ENCODE data around the gene PRR18. TPM values are rescaled to one million over a fixed set of nuclear protein-coding genes. Genes with fewer than 3 reads are reported as not detected.
A peak's percentile ranks its signal among the peaks of the same experiment; 100 is the strongest.

The PRR18 gene, protein sequence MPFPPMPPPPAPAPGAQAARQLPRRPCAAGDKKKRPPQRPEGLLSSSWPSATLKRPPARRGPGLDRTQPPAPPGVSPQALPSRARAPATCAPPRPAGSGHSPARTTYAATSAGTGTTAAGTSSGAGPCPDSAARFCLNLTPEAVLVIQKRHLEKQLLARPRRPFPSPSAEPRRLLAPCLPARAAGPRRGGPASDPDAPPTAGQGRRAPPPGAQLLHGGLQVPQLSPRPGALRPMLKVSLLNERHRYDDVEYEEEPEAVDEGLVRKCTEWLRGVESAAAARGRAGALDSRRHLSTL
- total RNA-seq (2021) (0.17 and 0.50 TPM in 2 replicates), Bru-seq, nascent RNA (percentile 2 among the genes with signal in this experiment), BruChase-seq, experiment 1, labeled RNA remaining after a 2-hour chase (not detected), BruChase-seq, experiment 2, labeled RNA remaining after a 6-hour chase (percentile 20 among the genes with signal in this experiment)
- long read RNA-seq, result 0 reads

GRCh38 chr6:166308033-166308768 lies at the start of gene PRR18:
PRR18 (minus strand) TSS chr6:166308392; CDS start chr6:166308142, 250 bp downstream.
- Histone ChIP-seq H3K4me3 (ENCODE audit: low read depth, low read length, poor library complexity, severe bottlenecking) (peak within 1 kb of the TSS; percentile 43), H3K9me3 (ENCODE audit: low read depth, low read length, poor library complexity, severe bottlenecking) (no peaks in the 10 kb centered on the region), H3K4me1 (ENCODE audit: insufficient read depth, low read length, poor library complexity, severe bottlenecking) (no peaks in the 10 kb centered on the region), H3K27ac (ENCODE audit: low read depth, low read length, poor library complexity, severe bottlenecking) (no peak within 1 kb of the TSS), H3K36me3 (ENCODE audit: insufficient read depth, low read length, poor library complexity, severe bottlenecking) (no peaks in the 10 kb centered on the region), H3K27me3 (replicated peaks; ENCODE audit: insufficient read depth, low read depth, low read length, poor library complexity) (peaks cover 62% of the 10 kb centered on the region)
- no peak for DNase-seq (ENCODE audit: low spot score)
- peak; percentile 89 for TF ChIP-seq EZH2 (IDR thresholded peaks at IDR 0.05; ENCODE audit: borderline replicate concordance, low read depth, low read length, poor library complexity, severe bottlenecking)
- TF ChIP-seq, protein P1, sequence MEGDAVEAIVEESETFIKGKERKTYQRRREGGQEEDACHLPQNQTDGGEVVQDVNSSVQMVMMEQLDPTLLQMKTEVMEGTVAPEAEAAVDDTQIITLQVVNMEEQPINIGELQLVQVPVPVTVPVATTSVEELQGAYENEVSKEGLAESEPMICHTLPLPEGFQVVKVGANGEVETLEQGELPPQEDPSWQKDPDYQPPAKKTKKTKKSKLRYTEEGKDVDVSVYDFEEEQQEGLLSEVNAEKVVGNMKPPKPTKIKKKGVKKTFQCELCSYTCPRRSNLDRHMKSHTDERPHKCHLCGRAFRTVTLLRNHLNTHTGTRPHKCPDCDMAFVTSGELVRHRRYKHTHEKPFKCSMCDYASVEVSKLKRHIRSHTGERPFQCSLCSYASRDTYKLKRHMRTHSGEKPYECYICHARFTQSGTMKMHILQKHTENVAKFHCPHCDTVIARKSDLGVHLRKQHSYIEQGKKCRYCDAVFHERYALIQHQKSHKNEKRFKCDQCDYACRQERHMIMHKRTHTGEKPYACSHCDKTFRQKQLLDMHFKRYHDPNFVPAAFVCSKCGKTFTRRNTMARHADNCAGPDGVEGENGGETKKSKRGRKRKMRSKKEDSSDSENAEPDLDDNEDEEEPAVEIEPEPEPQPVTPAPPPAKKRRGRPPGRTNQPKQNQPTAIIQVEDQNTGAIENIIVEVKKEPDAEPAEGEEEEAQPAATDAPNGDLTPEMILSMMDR (conservative IDR thresholded peaks at IDR 0.05; ENCODE audit: low read depth, low read length), result no peak
- CTCF ChIA-PET, result no interaction called here
- intact Hi-C loops (cut with micrococcal nuclease; ENCODE audit: unreplicated experiment), result no loop called here
- POLR2A ChIA-PET (ENCODE audit: low non-redundant PET), result no interaction called here
- no TSS peak for BruUV-seq (replicated peaks)

- ChIA-PET CTCF (no interaction called here), POLR2A (ENCODE audit: low non-redundant PET) (no interaction called here)
- Histone ChIP-seq H3K36me3 (ENCODE audit: insufficient read depth, low read length, poor library complexity, severe bottlenecking) (no peaks in the 10 kb centered on the region), H3K4me1 (ENCODE audit: insufficient read depth, low read length, poor library complexity, severe bottlenecking) (no peaks in the 10 kb centered on the region), H3K27me3 (replicated peaks; ENCODE audit: insufficient read depth, low read depth, low read length, poor library complexity) (peaks cover 3% of the 10 kb centered on the region), H3K4me3 (ENCODE audit: low read depth, low read length, poor library complexity, severe bottlenecking) (no peak overlapping the region), H3K27ac (ENCODE audit: low read depth, low read length, poor library complexity, severe bottlenecking) (no peak overlapping the region), H3K9me3 (ENCODE audit: low read depth, low read length, poor library complexity, severe bottlenecking) (no peaks in the 10 kb centered on the region)
- intact Hi-C loops (cut with micrococcal nuclease; ENCODE audit: unreplicated experiment), result no loop called here
- TF ChIP-seq, protein P1 (conservative IDR thresholded peaks at IDR 0.05; ENCODE audit: low read depth, low read length), result no peak
- no peak for TF ChIP-seq EZH2 (IDR thresholded peaks at IDR 0.05; ENCODE audit: borderline replicate concordance, low read depth, low read length, poor library complexity, severe bottlenecking)
- DNase-seq (ENCODE audit: low spot score), result no peak
- no TSS peak for BruUV-seq (replicated peaks)
Observed at GRCh38 chr6:166355552-166355951, 47.4 kb upstream of the PRR18 start.

- POLR2A ChIA-PET (ENCODE audit: low non-redundant PET), result no interaction called here
- Histone ChIP-seq H3K4me1 (ENCODE audit: insufficient read depth, low read length, poor library complexity, severe bottlenecking) (no peaks in the 10 kb centered on the region), H3K4me3 (ENCODE audit: low read depth, low read length, poor library complexity, severe bottlenecking) (no peak overlapping the region), H3K36me3 (ENCODE audit: insufficient read depth, low read length, poor library complexity, severe bottlenecking) (no peaks in the 10 kb centered on the region), H3K27me3 (replicated peaks; ENCODE audit: insufficient read depth, low read depth, low read length, poor library complexity) (peaks cover 3% of the 10 kb centered on the region), H3K9me3 (ENCODE audit: low read depth, low read length, poor library complexity, severe bottlenecking) (no peaks in the 10 kb centered on the region), H3K27ac (ENCODE audit: low read depth, low read length, poor library complexity, severe bottlenecking) (no peak overlapping the region)
- no peak for DNase-seq (ENCODE audit: low spot score)
- TF ChIP-seq, protein P1 (conservative IDR thresholded peaks at IDR 0.05; ENCODE audit: low read depth, low read length), result no peak
- no peak for TF ChIP-seq EZH2 (IDR thresholded peaks at IDR 0.05; ENCODE audit: borderline replicate concordance, low read depth, low read length, poor library complexity, severe bottlenecking)
- intact Hi-C loops (cut with micrococcal nuclease; ENCODE audit: unreplicated experiment), result no loop called here
- BruUV-seq (replicated peaks), result no TSS peak
- CTCF ChIA-PET, result interaction anchor here (0.6 kb wide), 2 partner anchors 41 to 61 kb away, joined by 3 to 5 read pairs; no protein-coding TSS in a partner anchor
Observed at GRCh38 chr6:166354965-166355364, 46.8 kb upstream of the PRR18 start.
